Measurements from ENCODE around the gene IRGC. TPM values are rescaled to one million over a fixed set of nuclear protein-coding genes. Genes with fewer than 3 reads are reported as not detected.

The IRGC gene
- total and polyA plus RNA-seq, 9 of the 15 experiments (the other 6 are each of a cell fraction or from before 2014, with no cell fraction given) = not detected

- no peak for TF ChIP-seq ZNF232 (CRISPR knock-in tag; IDR thresholded peaks at IDR 0.05)
- TF ChIP-seq ZEB2 (IDR thresholded peaks at IDR 0.05) = 0 out of 2 replicates have a peak, but pooled peaks have one; percentile 26
- no peak for TF ChIP-seq ZNF589 (CRISPR knock-in tag; IDR thresholded peaks at IDR 0.05; ENCODE audit: low read depth)
- TF ChIP-seq FOSL1 (tag; conservative IDR thresholded peaks at IDR 0.05) = no peak
Measured at GRCh38 chr19:43673637-43674036, 42.2 kb upstream of the IRGC start (continued).

DNA sequence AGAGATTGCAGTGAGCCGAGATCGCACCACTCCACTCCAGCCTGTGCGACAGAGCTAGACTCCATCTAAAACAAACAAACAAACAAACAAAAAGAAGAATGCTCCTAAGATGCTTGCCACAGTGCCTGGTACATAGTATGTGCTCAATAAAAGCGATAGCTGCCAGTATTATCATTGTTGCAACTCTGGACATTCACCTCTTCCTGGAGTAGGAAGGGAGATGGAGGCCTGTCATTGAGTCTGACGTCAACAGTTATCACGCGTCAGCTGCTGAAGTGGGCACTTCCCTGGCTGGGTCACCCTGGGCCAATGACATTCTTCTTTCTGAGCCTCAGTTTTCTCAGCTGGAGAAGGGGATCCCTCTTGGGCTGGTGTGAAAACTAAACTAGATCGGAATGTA lies 41.7 kb upstream of the IRGC start:
- no peaks in the 10 kb centered on the region for H3K36me3 ChIP-seq (ENCODE audit: control insufficient read depth, insufficient read depth, low read length)
- H3K9me3 ChIP-seq (replicated peaks; ENCODE audit: control insufficient read depth, insufficient read depth, low read depth, low read length) = no peaks in the 10 kb centered on the region
- no peaks in the 10 kb centered on the region for H3K79me2 ChIP-seq (ENCODE audit: control insufficient read depth, insufficient read depth, low read length)
- 59% methylated on average over 8 of the region's 8 CpGs for WGBS (ENCODE audit: insufficient coverage, low coverage, missing lambda C conversion rate)
- no peaks in the 10 kb centered on the region for H3K9me1 ChIP-seq (ENCODE audit: control insufficient read depth, insufficient read depth, low read length)
- POLR2A ChIA-PET = interaction anchor here (0.6 to 0.8 kb wide), 2 partner anchors 131 to 213 kb away, joined by 6 to 8 read pairs; no protein-coding TSS in a partner anchor
- intact Hi-C loops (cut with micrococcal nuclease) (no loop called here), in situ Hi-C loops (cut with MboI) (no loop called here)
- no peak for ATAC-seq
- peak; percentile 51 for FAIRE-seq
- H3K27ac ChIP-seq (ENCODE audit: extremely low read depth, low read depth, low read length) = no peak overlapping the region
- no peaks in the 10 kb centered on the region for H4K20me1 ChIP-seq (replicated peaks; ENCODE audit: control insufficient read depth, insufficient read depth, low read length)
- no peak overlapping the region for H3K4me2 ChIP-seq (ENCODE audit: insufficient read depth, low read length)
- no peak overlapping the region for H3K9ac ChIP-seq (ENCODE audit: insufficient read depth in 1 of 2, low read depth in 2 of 2, low read length in 2 of 2)
- 0 out of 2 replicates have a peak overlapping the region, but pooled peaks have one; percentile 52 for H2AFZ ChIP-seq (ENCODE audit: low read depth, low read length)
- H3K4me1 ChIP-seq (replicated peaks in 1 of 2; ENCODE audit: control insufficient read depth in 2 of 2, insufficient read depth in 2 of 2, low read length in 2 of 2) = peaks cover 28 to 42% of the 10 kb centered on the region in 2 experiments
- no TSS peak for BruUV-seq (replicated peaks)
- no peaks in the 10 kb centered on the region for H3K27me3 ChIP-seq (ENCODE audit: control insufficient read depth in 2 of 2, insufficient read depth in 2 of 2, low read length in 2 of 2)
- CTCF ChIA-PET (ENCODE audit: low intra/inter-chr PET ratio) = no interaction called here
- DNase-seq (ENCODE audit: extremely low read depth in 1 of 4, low spot score in 3 of 4) = no peak
- H3K4me3 ChIP-seq = no peak overlapping the region
- TF ChIP-seq KLF6 (CRISPR knock-in tag; IDR thresholded peaks at IDR 0.05; ENCODE audit: borderline replicate concordance) = no peak
- no peak for TF ChIP-seq STAT5A (IDR thresholded peaks at IDR 0.05; ENCODE audit: borderline replicate concordance, low read length)
- TF ChIP-seq MCM2 (IDR thresholded peaks at IDR 0.05; ENCODE audit: low read depth) = no peak
- no peak for TF ChIP-seq TCFL5 (CRISPR knock-in tag; conservative IDR thresholded peaks at IDR 0.05)
- no peak for TF ChIP-seq THRAP3 (IDR thresholded peaks at IDR 0.05; ENCODE audit: borderline replicate concordance)
- no peak for TF ChIP-seq SMARCA4 (IDR thresholded peaks at IDR 0.05)
- no peak for TF ChIP-seq SMAD4 (CRISPR knock-in tag; conservative IDR thresholded peaks at IDR 0.05)
- TF ChIP-seq XRCC5 (IDR thresholded peaks at IDR 0.05; ENCODE audit: low read depth, low read length) = no peak
- no peak for TF ChIP-seq THAP7 (CRISPR knock-in tag; IDR thresholded peaks at IDR 0.05)
- TF ChIP-seq NR2C2 (CRISPR knock-in tag; IDR thresholded peaks at IDR 0.05) = no peak
- TF ChIP-seq NR2C2 (tag; IDR thresholded peaks at IDR 0.05) = no peak
- TF ChIP-seq BCOR (IDR thresholded peaks at IDR 0.05) = peak; percentile 63
- TF ChIP-seq SRSF1 (IDR thresholded peaks at IDR 0.05; ENCODE audit: low read depth, low read length) = no peak
- peak; percentile 79 for TF ChIP-seq CREM (IDR thresholded peaks at IDR 0.05; ENCODE audit: low read depth)
- no peak for TF ChIP-seq KLF13 (tag; IDR thresholded peaks at IDR 0.05; ENCODE audit: borderline replicate concordance, low read depth)
- no peak for TF ChIP-seq SREBF2 (CRISPR knock-in tag; IDR thresholded peaks at IDR 0.05)
- TF ChIP-seq PTRF (tag; IDR thresholded peaks at IDR 0.05) = no peak
- TF ChIP-seq ZNF551 (CRISPR knock-in tag; IDR thresholded peaks at IDR 0.05) = no peak

Data from K562 (cell line).